MCF 10A (cell line): ENCODE results near the gene BNC2. TPM values are rescaled to one million over a fixed set of nuclear protein-coding genes. Genes with fewer than 3 reads are reported as not detected.

Experiments
- Bru-seq: library from RNA; stranded (reverse); fragments of 400-500 nt; gene quantifications from one replicate; lab custom pipeline; 2021; lab: Mats Ljungman, UMichigan
- BruChase-seq, 2 experiments: library from RNA; stranded (reverse); fragments of 400-500 nt; gene quantifications; one replicate each; lab custom pipeline; 2021; lab: Mats Ljungman, UMichigan
- BruUV-seq: library from RNA; stranded (reverse); fragments of 400-500 nt; replicated peaks from 2 replicates; lab custom pipeline; 2021; lab: Mats Ljungman, UMichigan
- CTCF ChIA-PET: fragments of 300-600 bp; sonication (Branson Sonifier 250); formaldehyde crosslinking; extraction: SDS; loops from one replicate; lab custom pipeline; 2021; ENCODE audit warnings: antibody characterized with exemption, inconsistent platforms; lab: Yijun Ruan, JAX
- POLR2A ChIA-PET: fragments of 300-600, 350-650 bp; sonication (Branson Sonifier 250); formaldehyde crosslinking; extraction: SDS; loops from one replicate; lab custom pipeline; 2020; ENCODE audit warnings: antibody characterized with exemption, inconsistent platforms; lab: Yijun Ruan, JAX
- DNase-seq: peaks from one replicate; pipeline ENCODE4 v3.0.0-alpha.2; 2018; ENCODE audit not compliant: unreplicated experiment
- H3K27ac Mint-ChIP-seq: one replicate; pipeline ENCODE4 v1.8.0; 2022; ENCODE audit warnings: mild to moderate bottlenecking, low read depth, mixed read lengths; ENCODE audit not compliant: unreplicated experiment
- H3K27me3 Mint-ChIP-seq: one replicate; pipeline ENCODE4 v1.8.0; 2022; ENCODE audit warnings: mixed read lengths; ENCODE audit not compliant: insufficient read depth, unreplicated experiment
- H3K36me3 Mint-ChIP-seq: one replicate; pipeline ENCODE4 v1.8.0; 2022; ENCODE audit warnings: mild to moderate bottlenecking, moderate library complexity, mixed read lengths; ENCODE audit not compliant: insufficient read depth, unreplicated experiment
- H3K4me1 Mint-ChIP-seq: one replicate; pipeline ENCODE4 v1.8.0; 2022; ENCODE audit warnings: mixed read lengths; ENCODE audit not compliant: insufficient read depth, unreplicated experiment
- H3K4me3 Mint-ChIP-seq: one replicate; pipeline ENCODE4 v1.8.0; 2022; ENCODE audit warnings: mild to moderate bottlenecking, moderate library complexity, mixed read lengths; ENCODE audit not compliant: unreplicated experiment
- H3K9me3 Mint-ChIP-seq: one replicate; pipeline ENCODE4 v1.8.0; 2022; ENCODE audit warnings: mixed read lengths; ENCODE audit not compliant: unreplicated experiment
- intact Hi-C: fragments of 100-400 bp; cut with micrococcal nuclease; formaldehyde crosslinking; loops from 2 replicates; pipeline ENCODE4 v1.14.1; 2022
- long read RNA-seq: library from polyadenylated mRNA; stranded (forward); transcript quantifications from one replicate; pipeline ENCODE4 v2.0.0, GENCODE V29; 2022
- total RNA-seq: library from RNA; stranded (reverse); gene quantifications from 2 replicates; pipeline ENCODE4 v1.2.3, GENCODE V29; 2022
- TF ChIP-seq, protein P1 (sequence below): fragments of 200-600 bp; IDR thresholded peaks from one replicate; pipeline ENCODE4 v1.8.0; 2022; ENCODE audit warnings: antibody characterized with exemption, mild to moderate bottlenecking; ENCODE audit not compliant: unreplicated experiment

The BNC2 gene, protein sequence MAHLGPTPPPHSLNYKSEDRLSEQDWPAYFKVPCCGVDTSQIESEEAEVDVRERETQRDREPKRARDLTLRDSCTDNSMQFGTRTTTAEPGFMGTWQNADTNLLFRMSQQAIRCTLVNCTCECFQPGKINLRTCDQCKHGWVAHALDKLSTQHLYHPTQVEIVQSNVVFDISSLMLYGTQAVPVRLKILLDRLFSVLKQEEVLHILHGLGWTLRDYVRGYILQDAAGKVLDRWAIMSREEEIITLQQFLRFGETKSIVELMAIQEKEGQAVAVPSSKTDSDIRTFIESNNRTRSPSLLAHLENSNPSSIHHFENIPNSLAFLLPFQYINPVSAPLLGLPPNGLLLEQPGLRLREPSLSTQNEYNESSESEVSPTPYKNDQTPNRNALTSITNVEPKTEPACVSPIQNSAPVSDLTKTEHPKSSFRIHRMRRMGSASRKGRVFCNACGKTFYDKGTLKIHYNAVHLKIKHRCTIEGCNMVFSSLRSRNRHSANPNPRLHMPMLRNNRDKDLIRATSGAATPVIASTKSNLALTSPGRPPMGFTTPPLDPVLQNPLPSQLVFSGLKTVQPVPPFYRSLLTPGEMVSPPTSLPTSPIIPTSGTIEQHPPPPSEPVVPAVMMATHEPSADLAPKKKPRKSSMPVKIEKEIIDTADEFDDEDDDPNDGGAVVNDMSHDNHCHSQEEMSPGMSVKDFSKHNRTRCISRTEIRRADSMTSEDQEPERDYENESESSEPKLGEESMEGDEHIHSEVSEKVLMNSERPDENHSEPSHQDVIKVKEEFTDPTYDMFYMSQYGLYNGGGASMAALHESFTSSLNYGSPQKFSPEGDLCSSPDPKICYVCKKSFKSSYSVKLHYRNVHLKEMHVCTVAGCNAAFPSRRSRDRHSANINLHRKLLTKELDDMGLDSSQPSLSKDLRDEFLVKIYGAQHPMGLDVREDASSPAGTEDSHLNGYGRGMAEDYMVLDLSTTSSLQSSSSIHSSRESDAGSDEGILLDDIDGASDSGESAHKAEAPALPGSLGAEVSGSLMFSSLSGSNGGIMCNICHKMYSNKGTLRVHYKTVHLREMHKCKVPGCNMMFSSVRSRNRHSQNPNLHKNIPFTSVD
- total RNA-seq = not detected in 2 replicates
- Bru-seq, nascent RNA = percentile 7 among the genes with signal in this experiment
- BruChase-seq, experiment 1, labeled RNA remaining after a 6-hour chase = percentile 5 among the genes with signal in this experiment
- percentile 6 among the genes with signal in this experiment for BruChase-seq, experiment 2, labeled RNA remaining after a 2-hour chase
- long read RNA-seq = 0 reads

DNA sequence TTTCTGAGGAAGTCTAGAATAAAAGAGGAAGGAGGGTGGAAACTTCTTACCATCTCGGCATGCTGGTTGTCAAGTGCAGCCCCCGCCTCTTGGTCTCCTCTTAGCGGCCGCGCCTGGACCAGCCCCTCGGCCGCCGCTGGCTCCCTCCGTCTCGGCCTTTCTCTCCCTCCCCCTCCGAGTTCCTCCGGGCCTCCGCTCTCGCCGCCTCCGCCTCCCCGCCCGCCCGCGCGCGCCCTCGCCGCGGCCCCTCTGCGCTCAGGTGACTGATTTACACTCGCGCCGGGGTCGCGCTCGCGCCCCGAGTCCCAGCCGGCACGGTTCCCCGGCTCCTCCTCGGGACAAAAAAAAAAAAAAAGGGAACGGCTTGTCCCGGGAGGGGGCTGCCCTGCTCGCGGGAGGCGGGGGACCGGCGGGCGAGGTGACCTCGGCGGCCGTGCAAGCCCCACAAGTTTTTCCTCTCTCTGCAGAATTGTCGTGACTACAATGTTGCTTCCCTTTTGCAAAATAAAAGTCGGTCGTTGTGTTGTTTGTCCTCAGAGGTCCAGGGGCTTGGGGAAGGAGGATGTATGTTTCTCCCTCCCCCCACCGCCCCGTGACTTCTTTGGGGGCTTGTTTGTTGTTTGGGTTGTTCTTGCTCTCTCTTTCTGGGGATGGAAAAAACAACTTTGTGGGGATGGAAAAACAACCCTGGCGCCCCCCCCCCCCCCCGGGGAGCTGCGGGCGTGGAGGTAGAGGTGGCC lies at the start of gene BNC2:
BNC2 (minus strand) TSS at position 75 of the 740 bp plus-strand sequence; CDS start at position 53, 22 bp downstream.
- peak within 1 kb of the TSS; percentile 81 for H3K4me3 Mint-ChIP-seq
- intact Hi-C loops = no loop called here
- TF ChIP-seq, protein P1, sequence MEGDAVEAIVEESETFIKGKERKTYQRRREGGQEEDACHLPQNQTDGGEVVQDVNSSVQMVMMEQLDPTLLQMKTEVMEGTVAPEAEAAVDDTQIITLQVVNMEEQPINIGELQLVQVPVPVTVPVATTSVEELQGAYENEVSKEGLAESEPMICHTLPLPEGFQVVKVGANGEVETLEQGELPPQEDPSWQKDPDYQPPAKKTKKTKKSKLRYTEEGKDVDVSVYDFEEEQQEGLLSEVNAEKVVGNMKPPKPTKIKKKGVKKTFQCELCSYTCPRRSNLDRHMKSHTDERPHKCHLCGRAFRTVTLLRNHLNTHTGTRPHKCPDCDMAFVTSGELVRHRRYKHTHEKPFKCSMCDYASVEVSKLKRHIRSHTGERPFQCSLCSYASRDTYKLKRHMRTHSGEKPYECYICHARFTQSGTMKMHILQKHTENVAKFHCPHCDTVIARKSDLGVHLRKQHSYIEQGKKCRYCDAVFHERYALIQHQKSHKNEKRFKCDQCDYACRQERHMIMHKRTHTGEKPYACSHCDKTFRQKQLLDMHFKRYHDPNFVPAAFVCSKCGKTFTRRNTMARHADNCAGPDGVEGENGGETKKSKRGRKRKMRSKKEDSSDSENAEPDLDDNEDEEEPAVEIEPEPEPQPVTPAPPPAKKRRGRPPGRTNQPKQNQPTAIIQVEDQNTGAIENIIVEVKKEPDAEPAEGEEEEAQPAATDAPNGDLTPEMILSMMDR = no peak
- POLR2A ChIA-PET = interaction anchor here (0.6 to 1.0 kb wide), 2 partner anchors 43 to 1404 kb away, joined by 3 read pairs; no protein-coding TSS in a partner anchor
- H3K4me1 Mint-ChIP-seq = peaks cover 5% of the 10 kb centered on the region
- peak within 1 kb of the TSS; percentile 39 for H3K27ac Mint-ChIP-seq
- no TSS peak for BruUV-seq
- no peaks in the 10 kb centered on the region for H3K27me3 Mint-ChIP-seq
- H3K9me3 Mint-ChIP-seq = no peaks in the 10 kb centered on the region
- no peak for DNase-seq
- no peaks in the 10 kb centered on the region for H3K36me3 Mint-ChIP-seq
- CTCF ChIA-PET = no interaction called here

DNA sequence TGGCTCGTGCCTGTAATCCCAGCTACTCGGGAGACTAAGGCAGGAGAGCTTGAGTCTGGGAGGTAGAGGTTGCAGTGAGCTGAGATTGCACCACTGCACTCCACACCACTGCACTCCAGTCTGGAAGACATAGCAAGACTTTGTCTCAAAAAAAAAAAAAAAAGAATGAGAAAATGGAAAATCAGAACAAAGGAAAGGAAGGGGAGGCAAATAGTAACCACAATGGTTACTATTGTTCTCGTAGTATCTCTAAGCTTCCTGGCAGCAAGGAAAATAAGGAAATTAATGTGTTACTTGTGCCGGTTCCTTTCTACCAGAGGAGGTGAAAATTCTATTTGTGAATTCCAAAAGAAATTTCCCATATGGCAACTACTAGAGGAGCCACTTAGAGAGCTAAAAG lies 48.5 kb upstream of the BNC2 start:
- ChIA-PET POLR2A (no interaction called here), CTCF (interaction anchor here (0.8 kb wide), 1 partner anchor 17 kb away, joined by 3 read pairs; no protein-coding TSS in a partner anchor)
- intact Hi-C loops = no loop called here
- TF ChIP-seq, protein P1 = no peak
- Mint-ChIP-seq H3K27ac (no peak overlapping the region), H3K27me3 (no peaks in the 10 kb centered on the region), H3K36me3 (no peaks in the 10 kb centered on the region), H3K4me1 (no peaks in the 10 kb centered on the region), H3K4me3 (no peak overlapping the region), H3K9me3 (peaks cover 16% of the 10 kb centered on the region)
- no peak for DNase-seq
- no TSS peak for BruUV-seq

DNA sequence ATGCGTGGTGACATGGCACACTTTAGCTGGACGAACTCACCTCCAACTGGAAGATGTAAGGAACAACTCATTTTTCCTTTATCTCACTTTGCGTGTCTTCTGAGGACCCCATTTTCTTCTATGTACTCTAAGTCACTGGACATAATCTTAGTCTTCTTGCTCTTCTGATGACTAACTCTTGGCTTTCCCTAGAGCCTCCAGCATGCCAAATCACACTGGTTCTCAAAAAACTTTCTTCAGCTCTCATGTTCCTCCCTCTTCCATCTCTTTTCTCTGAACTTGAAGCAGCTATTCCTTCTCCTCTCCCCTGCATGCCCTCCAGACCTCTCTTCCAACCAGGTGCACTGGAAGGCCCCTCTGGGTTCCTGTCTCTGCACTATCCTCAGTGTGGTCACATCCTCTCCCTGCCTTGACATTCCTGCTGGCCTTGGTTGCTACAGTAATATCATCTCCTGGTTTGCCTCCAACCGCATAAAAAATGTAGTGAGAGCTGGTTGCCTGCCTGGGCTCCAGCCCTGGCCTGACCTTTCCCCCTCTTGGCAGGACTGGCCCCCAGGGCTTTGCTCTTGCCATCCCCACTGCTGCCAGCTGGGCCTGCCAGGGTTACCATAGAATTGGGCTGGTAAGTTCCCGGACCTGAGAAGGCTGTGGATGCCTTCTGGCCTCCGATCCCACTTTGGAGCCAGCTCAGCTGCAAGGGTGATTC lies 44.8 kb upstream of the BNC2 start:
- POLR2A ChIA-PET = no interaction called here
- no TSS peak for BruUV-seq
- CTCF ChIA-PET = interaction anchor here (0.6 to 1.2 kb wide), 4 partner anchors 13 to 304 kb away, joined by 3 to 7 read pairs (median 3); no protein-coding TSS in a partner anchor
- Mint-ChIP-seq H3K9me3 (peaks cover 16% of the 10 kb centered on the region), H3K27me3 (no peaks in the 10 kb centered on the region), H3K4me3 (no peak overlapping the region), H3K27ac (no peak overlapping the region), H3K4me1 (no peaks in the 10 kb centered on the region), H3K36me3 (no peaks in the 10 kb centered on the region)
- TF ChIP-seq, protein P1 = no peak
- no peak for DNase-seq
- intact Hi-C loops = no loop called here
